HG03095 (cell line): ENCODE measurements around the gene CCDC9.
A peak's percentile ranks its signal among the peaks of the same experiment; 100 is the strongest.
"Not testable (repeated sequence)": the region's sequence is repeated elsewhere in the genome, so short reads cannot be mapped to it uniquely, and the experiment has no call there.

Source experiments
- ATAC-seq: cut with Tn5 transposase; IDR thresholded peaks from one replicate; pipeline ENCODE4 v1.9.1; 2021; ENCODE audit warnings: moderate library complexity; ENCODE audit not compliant: unreplicated experiment

The CCDC9 gene

GRCh38 chr19:47258895-47259555 lies 2.7 kb downstream of the CCDC9 start:
- ATAC-seq: no peak

GRCh38 chr19:47260476-47260875 lies 4.2 kb downstream of the CCDC9 start:
- no peak for ATAC-seq

- not testable (repeated sequence) for ATAC-seq
Measured at GRCh38 chr19:47261946-47262793, 5.8 kb downstream of the CCDC9 start.

- ATAC-seq: no peak
Measured at GRCh38 chr19:47264629-47265028, 8.3 kb downstream of the CCDC9 start.

- no peak for ATAC-seq
Measured at GRCh38 chr19:47266401-47266941, 10.1 kb downstream of the CCDC9 start.

GRCh38 chr19:47267350-47267759 lies 11.0 kb downstream of the CCDC9 start:
- ATAC-seq: no peak

GRCh38 chr19:47268028-47268427 lies 11.7 kb downstream of the CCDC9 start:
- no peak for ATAC-seq

- no peak for ATAC-seq
Measured at GRCh38 chr19:47269596-47269995, 13.3 kb downstream of the CCDC9 start.

- ATAC-seq: no peak
Measured at GRCh38 chr19:47270408-47270807, 14.1 kb downstream of the CCDC9 start.

- no peak for ATAC-seq
Measured at GRCh38 chr19:47271949-47272348, 15.6 kb downstream of the CCDC9 start.

GRCh38 chr19:47272448-47273312 lies 16.4 kb downstream of the CCDC9 start:
- ATAC-seq: peak; percentile 1

GRCh38 chr19:47273313-47274070 lies 17.2 kb downstream of the CCDC9 start:
- peak; percentile 54 for ATAC-seq

- peak; percentile 42 for ATAC-seq
Measured at GRCh38 chr19:47274071-47274890, 18.0 kb downstream of the CCDC9 start, which contains the start of gene INAFM1. Gene INAFM1, plus strand, starts transcription at chr19:47274885. Its CDS starts 35 bp downstream, at chr19:47274920.

- peak; percentile 15 for ATAC-seq
Measured at GRCh38 chr19:47274891-47275761, 18.8 kb downstream of the CCDC9 start.

GRCh38 chr19:47275791-47276461 lies 19.6 kb downstream of the CCDC9 start:
- ATAC-seq: no peak

- ATAC-seq: not testable (repeated sequence)
Measured at GRCh38 chr19:47276513-47276912, 20.2 kb downstream of the CCDC9 start.

GRCh38 chr19:47280183-47280797 lies 24.0 kb downstream of the CCDC9 start:
- ATAC-seq: no peak
